Activated T-helper 1 cell treated with anti-CD3 and anti-CD28 coated beads, Interleukin-2, amount 50 U/mL, for 16 hours (primary cell): ENCODE results near the gene SLC25A36.

Experiments
- DNase-seq, 2 donors: peaks; one replicate each; pipeline ENCODE4 v3.0.0-alpha.2; 2020; ENCODE audit warnings: low read depth in 1 of 2, low spot score in 1 of 2

SLC25A36 gene, protein sequence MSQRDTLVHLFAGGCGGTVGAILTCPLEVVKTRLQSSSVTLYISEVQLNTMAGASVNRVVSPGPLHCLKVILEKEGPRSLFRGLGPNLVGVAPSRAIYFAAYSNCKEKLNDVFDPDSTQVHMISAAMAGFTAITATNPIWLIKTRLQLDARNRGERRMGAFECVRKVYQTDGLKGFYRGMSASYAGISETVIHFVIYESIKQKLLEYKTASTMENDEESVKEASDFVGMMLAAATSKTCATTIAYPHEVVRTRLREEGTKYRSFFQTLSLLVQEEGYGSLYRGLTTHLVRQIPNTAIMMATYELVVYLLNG

DNA sequence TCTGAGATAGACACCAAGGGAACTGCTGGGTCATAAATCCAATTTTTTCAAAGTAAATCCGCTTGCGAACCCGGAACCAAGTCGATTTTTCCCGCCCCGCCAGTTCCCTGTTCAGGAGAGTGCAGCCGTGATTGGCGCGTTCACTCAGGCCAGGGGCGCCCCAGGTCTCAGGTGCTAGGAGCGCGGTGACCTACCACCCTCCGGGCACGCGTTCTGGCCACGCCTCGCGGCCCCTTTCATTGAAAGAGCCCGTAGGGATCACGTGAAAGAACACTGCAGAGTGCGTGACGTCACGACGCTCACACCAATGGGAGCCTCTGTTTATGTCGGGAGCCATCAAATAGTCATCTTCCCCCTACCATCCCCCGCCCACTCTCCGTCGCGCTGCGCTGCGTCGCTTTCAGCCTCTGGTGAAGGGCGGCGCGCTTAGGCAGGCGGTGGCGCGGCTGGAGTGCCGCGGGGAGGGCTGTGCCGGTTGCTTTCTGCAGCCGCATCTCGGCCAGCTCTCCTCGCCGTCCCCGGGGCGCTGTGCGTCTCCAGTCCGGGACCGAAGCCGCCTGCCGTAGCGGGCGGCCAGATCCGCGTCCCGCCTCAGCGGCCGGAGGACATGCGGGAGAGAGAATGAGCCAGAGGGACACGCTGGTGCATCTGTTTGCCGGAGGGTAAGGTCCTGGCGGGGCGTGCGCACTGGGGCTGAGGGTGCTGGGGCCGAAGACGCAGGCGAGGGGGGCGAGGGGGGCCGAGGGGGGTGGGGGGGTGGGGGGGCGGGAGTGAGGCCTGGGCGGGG is at the start of gene SLC25A36:
SLC25A36 (plus strand) TSS at position 403 of the 787 bp plus-strand sequence; CDS start at position 622, 219 bp downstream.
- DNase-seq, result peak; percentile 85 to 91

- no peak for DNase-seq
Measured at GRCh38 chr3:140896997-140897396, 44.6 kb upstream of the SLC25A36 start.

- DNase-seq, result no peak
Measured at GRCh38 chr3:140898340-140899180, 43.1 kb upstream of the SLC25A36 start.

DNA sequence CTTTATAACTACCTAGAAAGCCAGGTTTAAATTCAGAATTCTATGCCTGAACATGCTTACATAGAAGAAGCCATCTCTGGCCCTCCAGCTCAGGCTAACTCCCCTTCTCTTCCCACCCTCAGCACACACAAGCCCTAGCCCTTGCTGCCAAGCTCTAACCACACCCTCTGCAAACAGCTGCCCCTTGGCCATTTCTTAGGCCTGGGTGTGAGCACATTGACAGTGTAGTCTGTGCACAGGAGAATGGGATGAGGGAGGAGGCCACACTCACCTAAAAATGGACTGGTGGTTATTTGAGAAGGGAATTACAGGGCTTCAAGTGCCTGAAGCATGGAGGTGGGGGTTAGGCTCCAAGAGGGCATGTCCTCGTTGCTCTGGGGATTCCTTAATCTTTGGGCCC is 42.3 kb upstream of the SLC25A36 start:
- DNase-seq, result no peak

GRCh38 chr3:140902791-140903190 is 38.8 kb upstream of the SLC25A36 start:
- no peak for DNase-seq

GRCh38 chr3:140903196-140903595 is 38.4 kb upstream of the SLC25A36 start:
- no peak for DNase-seq

- no peak for DNase-seq
Measured at GRCh38 chr3:140904521-140904920, 37.1 kb upstream of the SLC25A36 start.

DNA sequence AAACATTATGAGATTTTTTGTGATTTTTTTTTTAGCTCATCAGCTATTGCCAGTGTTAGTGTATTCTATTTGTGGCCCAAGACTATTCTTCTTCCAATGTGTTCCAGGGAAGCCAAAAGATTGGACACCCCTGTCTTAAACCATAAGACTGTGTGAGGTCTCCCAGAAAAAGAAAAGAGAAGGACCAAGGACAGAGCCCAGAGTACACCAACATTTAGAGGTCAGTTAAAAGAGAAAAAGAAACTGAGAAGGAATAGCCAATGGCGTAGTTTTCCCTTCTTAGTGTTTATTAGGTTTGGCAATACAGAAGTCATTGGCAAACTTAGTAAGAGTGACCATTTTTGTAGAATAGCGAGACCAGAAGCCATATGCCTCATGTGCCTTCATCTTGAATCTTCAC is 36.1 kb upstream of the SLC25A36 start:
- no peak for DNase-seq

DNA sequence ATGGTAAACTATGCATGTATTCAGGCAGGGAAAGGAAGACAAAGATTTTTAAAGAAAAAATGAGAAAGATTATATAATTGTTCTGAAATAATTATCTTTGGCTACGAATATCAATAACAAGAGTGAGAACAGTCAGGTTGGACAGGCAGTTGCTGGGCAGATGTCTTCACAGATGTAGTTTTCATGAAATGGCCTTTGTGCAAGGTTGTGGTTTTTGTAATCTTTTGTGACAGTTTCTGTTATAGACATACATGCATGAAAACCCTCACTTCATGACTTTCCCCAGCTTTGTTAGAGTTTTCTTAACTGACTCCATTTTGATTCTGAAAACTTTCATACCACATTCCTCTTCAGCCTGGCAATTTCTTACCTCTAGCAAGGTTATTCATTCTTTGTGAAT is 34.9 kb upstream of the SLC25A36 start:
- no peak for DNase-seq

DNA sequence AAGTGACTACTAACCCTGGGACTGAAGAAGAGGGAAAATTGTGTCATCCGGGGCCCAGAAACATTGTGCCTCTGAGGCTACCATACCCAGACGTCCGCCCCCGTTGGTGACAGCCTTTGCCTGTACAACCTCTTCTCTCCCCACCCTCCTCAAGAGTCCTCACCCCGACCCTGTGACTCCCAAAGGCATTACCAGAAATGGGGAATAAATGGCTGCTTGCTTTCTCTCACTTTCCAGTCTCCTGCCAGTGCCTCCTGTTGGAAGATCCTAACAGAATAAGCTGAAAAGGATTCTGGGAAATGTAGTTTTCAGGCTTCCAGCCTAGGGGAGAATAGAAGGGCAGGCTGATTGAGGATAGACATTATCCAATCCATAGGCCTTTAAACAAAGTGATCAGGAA is 30.8 kb upstream of the SLC25A36 start:
- no peak for DNase-seq

GRCh38 chr3:140911822-140912221 is 29.8 kb upstream of the SLC25A36 start:
- DNase-seq, result no peak

DNA sequence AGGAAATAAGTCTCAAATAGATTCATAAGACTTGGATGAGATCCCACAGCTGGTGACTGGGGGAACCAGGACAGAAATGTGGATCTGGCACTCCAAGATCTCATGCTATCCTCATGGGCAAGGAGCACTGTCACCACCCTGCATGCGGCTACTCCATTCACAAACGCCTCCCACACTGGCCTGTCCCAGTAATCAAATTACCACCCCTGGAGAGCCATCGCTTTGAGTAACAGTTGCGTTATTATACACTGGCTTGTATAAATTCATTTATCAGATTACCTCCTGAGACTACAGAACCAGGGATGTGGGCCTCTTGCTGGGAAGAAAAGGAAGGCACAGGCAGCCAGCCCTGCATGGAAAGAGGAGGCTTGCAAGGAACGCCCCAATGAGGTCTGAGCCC is 27.9 kb upstream of the SLC25A36 start:
- no peak for DNase-seq

GRCh38 chr3:140914384-140914945 is 27.2 kb upstream of the SLC25A36 start:
- no peak for DNase-seq

GRCh38 chr3:140916603-140917002 is 25.0 kb upstream of the SLC25A36 start:
- no peak for DNase-seq

- DNase-seq, result no peak
Measured at GRCh38 chr3:140917772-140918171, 23.9 kb upstream of the SLC25A36 start.

DNA sequence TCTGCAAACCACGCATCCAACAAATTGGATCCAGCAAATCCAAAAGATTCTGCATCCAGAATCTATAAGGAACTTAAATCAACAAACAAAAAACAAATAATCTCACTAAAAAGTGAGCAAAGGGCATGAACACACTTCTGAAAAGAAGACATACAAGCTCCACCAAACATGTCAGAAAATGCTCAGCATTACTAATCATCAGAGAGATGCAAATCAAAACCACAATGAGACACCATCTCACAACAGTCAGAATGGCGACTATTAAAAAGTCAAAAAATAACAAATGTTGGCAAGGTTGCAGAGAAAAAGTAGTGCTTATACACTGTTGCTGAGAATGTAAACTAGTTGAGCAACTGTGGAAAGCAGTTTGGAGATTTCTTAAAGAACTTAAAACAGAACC is 21.6 kb upstream of the SLC25A36 start:
- DNase-seq, result no peak

GRCh38 chr3:140922634-140923033 is 19.0 kb upstream of the SLC25A36 start:
- no peak for DNase-seq

GRCh38 chr3:140924097-140924873 is 17.4 kb upstream of the SLC25A36 start:
- DNase-seq, result no peak

- no peak for DNase-seq
Measured at GRCh38 chr3:140927279-140928069, 14.2 kb upstream of the SLC25A36 start.

DNA sequence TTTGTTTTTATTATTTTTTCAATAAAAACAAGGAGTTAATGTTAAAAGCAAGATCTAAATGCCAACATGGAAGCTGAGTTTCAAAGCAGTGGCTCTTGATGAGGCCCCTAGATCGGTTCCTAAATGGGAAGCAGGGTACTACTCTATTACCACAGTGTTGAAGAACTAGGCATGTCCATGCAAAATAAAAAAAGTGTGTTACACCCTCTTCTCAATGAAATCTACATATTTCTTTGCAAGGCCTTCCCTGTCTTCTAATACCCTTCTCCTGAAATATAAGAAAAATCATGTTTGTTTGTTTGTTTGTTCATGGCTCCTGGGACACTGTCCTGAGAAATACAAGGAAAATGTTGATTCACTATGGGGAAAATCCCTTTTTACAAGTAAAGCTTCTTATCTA is 12.2 kb upstream of the SLC25A36 start:
- no peak for DNase-seq
